ENCODE data around the gene MAP2K7. TPM values are rescaled to one million over a fixed set of nuclear protein-coding genes. Genes with fewer than 3 reads are reported as not detected.

The MAP2K7 gene
- total and polyA plus RNA-seq, 11 donors = 11.6 to 35.5 (median 23.5) TPM

DNA sequence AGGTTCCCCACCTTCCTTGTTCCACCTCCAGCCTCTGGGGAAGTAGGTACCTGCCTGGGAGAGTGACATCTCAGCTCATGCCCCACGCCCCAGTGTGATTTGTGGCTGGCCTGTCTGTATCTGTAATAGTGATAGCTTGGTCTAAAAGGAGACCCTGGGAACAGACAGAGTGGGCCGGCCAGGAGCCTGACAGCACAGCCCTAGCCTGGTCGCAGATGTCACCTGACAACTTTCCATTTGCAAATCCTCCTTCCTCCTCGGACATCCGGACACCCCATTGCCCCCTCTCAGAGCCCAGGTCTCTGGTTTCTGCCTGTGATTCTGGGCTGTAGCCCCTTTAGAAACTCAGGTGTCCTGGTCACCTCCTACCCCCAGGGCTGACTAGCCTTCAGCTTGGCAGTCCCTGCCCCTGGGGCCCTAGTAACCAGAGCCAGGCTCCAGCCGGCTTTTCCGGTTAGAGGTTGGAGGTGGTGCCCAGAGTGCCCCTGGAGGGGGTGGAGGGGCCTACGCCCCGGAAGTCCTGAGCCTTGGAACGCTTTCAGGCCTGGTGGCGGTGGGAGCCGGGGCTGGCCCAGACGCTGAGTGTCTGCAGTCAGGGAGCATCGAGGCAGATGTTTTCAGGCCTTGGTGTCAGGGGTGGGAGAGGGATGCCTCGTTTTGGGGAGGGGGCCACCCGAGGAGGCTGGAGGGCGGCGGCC is 8.9 kb upstream of the MAP2K7 start:
- Histone ChIP-seq H3K27ac (no peak overlapping the region), H3K4me3 (no peak overlapping the region), H3K4me1 (no peaks in the 10 kb centered on the region), H3K9me3 (no peaks in the 10 kb centered on the region), H3K36me3 (no peaks in the 10 kb centered on the region), H3K27me3 (peaks cover 0 to 31% (median 0%) of the 10 kb centered on the region in 9 donors)
- WGBS, 4 donors = 58 to 67% (median 63%) methylated on average over 17 to 18 of the region's 18 CpGs
- intact Hi-C loops (cut with DNase I) = no loop called here
- ATAC-seq = peak in 2 of 4 donors; percentile 11 to 16
- TF ChIP-seq, protein P1, sequence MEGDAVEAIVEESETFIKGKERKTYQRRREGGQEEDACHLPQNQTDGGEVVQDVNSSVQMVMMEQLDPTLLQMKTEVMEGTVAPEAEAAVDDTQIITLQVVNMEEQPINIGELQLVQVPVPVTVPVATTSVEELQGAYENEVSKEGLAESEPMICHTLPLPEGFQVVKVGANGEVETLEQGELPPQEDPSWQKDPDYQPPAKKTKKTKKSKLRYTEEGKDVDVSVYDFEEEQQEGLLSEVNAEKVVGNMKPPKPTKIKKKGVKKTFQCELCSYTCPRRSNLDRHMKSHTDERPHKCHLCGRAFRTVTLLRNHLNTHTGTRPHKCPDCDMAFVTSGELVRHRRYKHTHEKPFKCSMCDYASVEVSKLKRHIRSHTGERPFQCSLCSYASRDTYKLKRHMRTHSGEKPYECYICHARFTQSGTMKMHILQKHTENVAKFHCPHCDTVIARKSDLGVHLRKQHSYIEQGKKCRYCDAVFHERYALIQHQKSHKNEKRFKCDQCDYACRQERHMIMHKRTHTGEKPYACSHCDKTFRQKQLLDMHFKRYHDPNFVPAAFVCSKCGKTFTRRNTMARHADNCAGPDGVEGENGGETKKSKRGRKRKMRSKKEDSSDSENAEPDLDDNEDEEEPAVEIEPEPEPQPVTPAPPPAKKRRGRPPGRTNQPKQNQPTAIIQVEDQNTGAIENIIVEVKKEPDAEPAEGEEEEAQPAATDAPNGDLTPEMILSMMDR (IDR thresholded peaks at IDR 0.05) = no peak
- TF ChIP-seq POLR2A (IDR thresholded peaks at IDR 0.05) = no peak
- no peak for DNase-seq

DNA sequence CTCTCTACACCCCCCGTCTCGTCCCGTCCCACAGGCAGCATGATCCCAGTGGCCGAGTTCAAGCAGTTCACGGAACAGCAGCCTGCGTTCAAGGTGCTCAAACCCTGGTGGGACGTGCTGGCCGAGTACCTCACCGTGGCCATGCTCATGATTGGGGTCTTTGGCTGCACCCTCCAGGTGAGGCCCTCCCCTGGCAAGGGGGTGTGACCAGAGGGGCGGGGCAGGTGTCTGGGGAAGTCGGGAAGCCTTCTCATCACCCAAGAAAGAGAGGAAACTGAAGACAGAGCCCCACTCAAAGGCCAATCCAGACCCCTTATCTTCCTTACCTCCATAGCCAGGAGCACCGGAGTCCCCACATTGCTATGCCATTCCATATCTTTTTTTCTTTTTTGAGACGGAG is 8.1 kb upstream of the MAP2K7 start:
- H3K9me3 ChIP-seq = no peaks in the 10 kb centered on the region
- intact Hi-C loops (cut with DNase I) = no loop called here

DNA sequence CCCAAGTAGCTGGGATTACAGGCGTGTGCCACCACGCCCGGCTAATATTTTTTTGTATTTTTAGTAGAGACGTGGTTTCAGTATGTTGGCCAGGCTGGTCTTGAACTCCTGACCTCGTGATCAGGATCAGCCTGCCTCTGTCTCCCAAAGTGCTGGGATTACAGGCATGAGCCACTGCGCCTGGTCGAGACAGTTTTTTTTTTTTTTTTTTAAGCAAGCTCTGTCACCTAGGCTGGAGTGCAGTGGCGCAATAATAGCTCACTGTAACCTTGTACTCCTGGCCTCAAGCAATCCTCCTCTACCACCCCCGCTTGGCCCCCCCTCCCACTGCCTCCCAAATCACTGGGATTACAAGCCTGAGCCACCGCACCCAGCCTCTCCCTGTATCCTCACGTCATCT is 6.4 kb upstream of the MAP2K7 start:
- WGBS, 4 donors = 87 to 89% (median 88%) methylated on average over 11 of the region's 11 CpGs
- Histone ChIP-seq H3K4me1 (peaks cover 0 to under 1% (median 0%) of the 10 kb centered on the region in 12 donors), H3K9me3 (no peaks in the 10 kb centered on the region), H3K36me3 (no peaks in the 10 kb centered on the region), H3K27me3 (peaks cover 0 to 30% (median 0%) of the 10 kb centered on the region in 9 donors), H3K27ac (no peak overlapping the region), H3K4me3 (no peak overlapping the region)
- intact Hi-C loops (cut with DNase I) = no loop called here
- DNase-seq = no peak
- no peak for ATAC-seq
- TF ChIP-seq, protein P1 (IDR thresholded peaks at IDR 0.05) = no peak
- TF ChIP-seq POLR2A (IDR thresholded peaks at IDR 0.05) = no peak

More for the DNA sequence above, 8.1 kb upstream of the MAP2K7 start:
- peaks cover 0 to 31% (median 0%) of the 10 kb centered on the region in 9 donors for H3K27me3 ChIP-seq
- no peak overlapping the region for H3K27ac ChIP-seq
- ATAC-seq (no peak), DNase-seq (no peak)
- H3K4me1 ChIP-seq = no peaks in the 10 kb centered on the region
- H3K36me3 ChIP-seq = no peaks in the 10 kb centered on the region
- no peak for TF ChIP-seq POLR2A (IDR thresholded peaks at IDR 0.05)
- TF ChIP-seq, protein P1 (IDR thresholded peaks at IDR 0.05) = no peak
- 85 to 90% (median 88%) methylated on average over 13 of the region's 13 CpGs for WGBS, 4 donors
- no peak overlapping the region for H3K4me3 ChIP-seq

DNA sequence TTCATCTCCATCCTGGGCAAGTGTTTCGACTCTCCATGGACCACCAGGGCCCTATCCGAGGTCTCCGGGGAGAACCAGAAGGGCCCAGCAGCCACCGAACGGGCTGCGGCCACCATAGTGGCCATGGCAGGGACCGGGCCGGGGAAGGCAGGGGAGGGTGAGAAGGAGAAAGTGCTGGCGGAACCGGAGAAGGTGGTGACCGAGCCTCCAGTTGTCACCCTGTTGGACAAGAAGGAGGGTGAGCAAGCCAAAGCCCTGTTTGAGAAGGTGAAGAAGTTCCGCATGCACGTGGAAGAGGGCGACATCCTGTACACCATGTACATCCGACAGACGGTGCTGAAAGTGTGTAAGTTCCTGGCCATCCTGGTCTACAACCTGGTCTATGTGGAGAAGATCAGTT is 4.7 kb upstream of the MAP2K7 start:
- H3K9me3 ChIP-seq = no peaks in the 10 kb centered on the region
- WGBS, 4 donors = 88 to 93% (median 91%) methylated on average over 16 of the region's 16 CpGs
- peaks cover 0 to 16% (median 0%) of the 10 kb centered on the region in 9 donors for H3K27me3 ChIP-seq
- no peak for TF ChIP-seq POLR2A (IDR thresholded peaks at IDR 0.05)
- TF ChIP-seq, protein P1 (IDR thresholded peaks at IDR 0.05) = no peak
- DNase-seq (no peak), ATAC-seq (no peak)
- intact Hi-C loops (cut with DNase I) = no loop called here
- peaks cover 0 to 10% (median 8%) of the 10 kb centered on the region in 12 donors for H3K4me1 ChIP-seq
- no peak overlapping the region for H3K27ac ChIP-seq
- no peaks in the 10 kb centered on the region for H3K36me3 ChIP-seq
- H3K4me3 ChIP-seq = no peak overlapping the region
